Pancreas (tissue), 10 donors: Measurements from ENCODE around the gene RABGGTA. TPM values are rescaled to one million over a fixed set of nuclear protein-coding genes. Genes with fewer than 3 reads are reported as not detected.

Experiments
- ATAC-seq, 4 donors: fragments of 200-7000 bp; cut with Tn5 transposase; one replicate each; pipeline versions ENCODE4 v1.8.0 to v1.9.1; 2020; ENCODE audit warnings: mild to moderate bottlenecking in 4 of 4, moderate library complexity in 4 of 4
- DNase-seq, 6 donors: peaks; one replicate each; pipeline ENCODE4 v3.0.0-alpha.2; 2020
- FAIRE-seq: peaks from 2 replicates; lab custom pipeline; 2012; peaks lifted over from hg19 to GRCh38; lab: Jason Lieb, UNC
- H3K27ac ChIP-seq, 4 donors: fragments of 200-600 bp; sonication (generic); 1 replicate in 3 of 4; 2 replicates in 1 of 4; pipeline versions ENCODE4 v1.5.0 to v1.8.0; 2020
- H3K27me3 ChIP-seq, 4 donors: fragments of 200-600 bp; one replicate each; pipeline ENCODE4 v1.8.0; 2021
- H3K36me3 ChIP-seq, 3 donors: fragments of 200-600 bp; sonication (generic) in 1 of 3; one replicate each; pipeline versions ENCODE4 v1.5.0 to v1.8.0; 2020 to 2021
- H3K4me1 ChIP-seq, 3 donors: fragments of 200-600 bp; one replicate each; pipeline ENCODE4 v1.8.0; 2021
- H3K4me3 ChIP-seq, 4 donors: fragments of 200-600 bp; sonication (generic) in 2 of 4; one replicate each; pipeline versions ENCODE4 v1.5.0 to v1.8.0; 2020 to 2021
- H3K9me3 ChIP-seq, 4 donors: fragments of 200-600 bp; one replicate each; pipeline ENCODE4 v1.8.0; 2021
- WGBS, 2 donors: extraction: QIAGEN DNeasy Blood & Tissue Kit; methylation state at CpG; one replicate each; pipeline ENCODE4 v1.1.7; 2013; 5-methylcytosine and 5-hydroxymethylcytosine counted together
- intact Hi-C, 3 donors: fragments of 100-400 bp; cut with DNase I; formaldehyde crosslinking; loops; one replicate each; pipeline versions ENCODE4 v1.11.1 to v1.14.2; 2022
- polyA plus RNA-seq, 2 donors: library from polyadenylated mRNA; stranded (reverse); fragments of 200-250 nt; gene quantifications; one replicate each; pipeline ENCODE4 v1.2.3, GENCODE V29; 2013
- total RNA-seq, 6 donors: library from RNA; stranded (reverse); fragmentation: NEBNext Ultra II Directional in 4 of 6; extraction: Animal tissue kit (Norgen Biotek cat#: 25700) in 4 of 6; gene quantifications; one replicate each; pipeline versions ENCODE4 v1.2.1 to v1.2.4, GENCODE V29; 2021 to 2023
- TF ChIP-seq, protein P1 (sequence below), 4 donors: fragments of 200-600 bp; sonication (generic) in 3 of 4; IDR thresholded peaks; one replicate each; pipeline versions ENCODE4 v1.5.0 to v1.8.0; 2021; ENCODE audit warnings: antibody characterized with exemption in 4 of 4
- donor health status: healthy with polysubstance abuse.
- donor health status: DM: no; HTN: no; CAD: no; lungs with moderate emphysema.
- donor health status: DM: no; HTN: no; CAD: no.
- donor health status: control.
- donor health status: control.
- donor health status: Bipolar disorder and iron deficiency.
- donor health status: DM: yes; HTN: yes; CAD: no.
- donor health status: DM: no; HTN: no; CAD: no.
- donor health status: DM: no; HTN: no; CAD: no.
- donor health status: DM: yes; HTN: yes; CAD: no.

The RABGGTA gene
- total and polyA plus RNA-seq, 8 donors: 15.4 to 51.5 (median 19.9) TPM

DNA sequence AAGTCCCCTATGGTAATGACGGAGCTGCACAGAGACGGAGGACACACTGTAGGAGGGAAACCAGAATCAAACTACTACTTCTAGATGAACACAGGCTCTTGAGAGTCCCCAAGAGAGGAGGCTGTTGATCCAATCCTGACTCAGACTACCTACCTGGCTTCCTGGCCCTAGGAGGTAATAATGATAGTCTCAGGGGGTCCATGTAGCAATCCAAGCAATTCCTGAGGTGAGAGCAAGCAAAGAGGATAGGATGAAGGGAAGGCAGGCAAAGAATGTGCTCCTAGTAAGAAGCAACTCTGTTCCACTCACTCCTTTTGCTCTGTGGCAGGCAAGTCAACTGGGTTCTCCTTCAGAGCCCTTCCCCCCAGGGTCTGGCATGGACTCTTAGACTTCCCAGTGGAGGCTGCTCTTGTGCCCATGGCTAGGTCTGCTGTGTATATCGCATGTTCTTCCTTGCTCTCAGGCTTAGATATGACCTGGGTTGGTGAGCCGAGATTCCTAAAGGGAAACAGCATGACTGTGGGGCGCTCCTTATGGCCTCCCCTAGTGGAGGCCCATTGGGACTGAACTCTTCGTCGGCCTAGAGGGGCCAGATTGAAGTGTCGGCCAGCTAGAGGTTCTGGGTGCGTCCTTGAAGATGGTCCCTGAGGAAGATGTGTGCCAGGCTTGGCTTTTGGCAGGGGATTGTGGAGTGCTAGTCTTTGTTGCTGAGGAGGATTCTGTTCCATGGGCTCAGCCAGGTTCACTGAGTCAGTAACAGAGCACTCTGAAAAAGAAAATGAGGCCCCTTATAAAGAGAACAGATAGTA, 31.1 kb downstream of the RABGGTA start:
- DNase-seq (no peak), FAIRE-seq (no peak), ATAC-seq (no peak)
- H3K27me3 ChIP-seq: no peaks in the 10 kb centered on the region
- 81 to 84% methylated on average over 9 of the region's 9 CpGs for WGBS, 2 donors
- peaks cover 5 to 39% (median 27%) of the 10 kb centered on the region in 3 donors for H3K36me3 ChIP-seq
- no peaks in the 10 kb centered on the region for H3K9me3 ChIP-seq
- H3K4me3 ChIP-seq: peak overlapping the region in 1 of 4 donors; percentile 10
- intact Hi-C loops: no loop called here
- TF ChIP-seq, protein P1, sequence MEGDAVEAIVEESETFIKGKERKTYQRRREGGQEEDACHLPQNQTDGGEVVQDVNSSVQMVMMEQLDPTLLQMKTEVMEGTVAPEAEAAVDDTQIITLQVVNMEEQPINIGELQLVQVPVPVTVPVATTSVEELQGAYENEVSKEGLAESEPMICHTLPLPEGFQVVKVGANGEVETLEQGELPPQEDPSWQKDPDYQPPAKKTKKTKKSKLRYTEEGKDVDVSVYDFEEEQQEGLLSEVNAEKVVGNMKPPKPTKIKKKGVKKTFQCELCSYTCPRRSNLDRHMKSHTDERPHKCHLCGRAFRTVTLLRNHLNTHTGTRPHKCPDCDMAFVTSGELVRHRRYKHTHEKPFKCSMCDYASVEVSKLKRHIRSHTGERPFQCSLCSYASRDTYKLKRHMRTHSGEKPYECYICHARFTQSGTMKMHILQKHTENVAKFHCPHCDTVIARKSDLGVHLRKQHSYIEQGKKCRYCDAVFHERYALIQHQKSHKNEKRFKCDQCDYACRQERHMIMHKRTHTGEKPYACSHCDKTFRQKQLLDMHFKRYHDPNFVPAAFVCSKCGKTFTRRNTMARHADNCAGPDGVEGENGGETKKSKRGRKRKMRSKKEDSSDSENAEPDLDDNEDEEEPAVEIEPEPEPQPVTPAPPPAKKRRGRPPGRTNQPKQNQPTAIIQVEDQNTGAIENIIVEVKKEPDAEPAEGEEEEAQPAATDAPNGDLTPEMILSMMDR (IDR thresholded peaks at IDR 0.05): no peak
- H3K4me1 ChIP-seq: peaks cover 14 to 27% (median 23%) of the 10 kb centered on the region in 3 donors
- no peak overlapping the region for H3K27ac ChIP-seq

DNA sequence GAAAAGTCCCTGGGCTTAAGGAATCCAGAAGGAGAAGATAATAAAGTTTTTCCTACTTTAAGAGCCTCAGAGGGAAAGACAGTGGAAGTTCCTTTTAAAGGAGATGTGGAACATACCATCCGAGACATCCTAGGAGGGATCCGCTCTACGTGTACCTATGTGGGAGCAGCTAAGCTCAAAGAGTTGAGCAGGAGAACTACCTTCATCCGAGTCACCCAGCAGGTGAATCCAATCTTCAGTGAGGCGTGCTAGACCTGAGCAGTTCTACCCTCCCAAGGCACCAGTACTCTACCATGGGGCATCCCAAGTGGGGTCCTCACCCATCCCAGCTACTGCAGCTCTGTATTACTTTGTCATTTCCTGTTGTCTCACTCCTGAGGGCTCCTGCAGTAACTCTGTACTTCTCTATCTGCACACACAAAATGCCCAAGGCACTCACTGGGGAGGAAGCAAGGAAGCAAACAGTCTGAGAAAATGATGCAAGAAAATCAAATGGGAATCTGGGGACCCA, 32.8 kb downstream of the RABGGTA start:
- no peak for FAIRE-seq
- H3K4me3 ChIP-seq: no peak overlapping the region
- TF ChIP-seq, protein P1 (IDR thresholded peaks at IDR 0.05): no peak
- WGBS, 2 donors: 85 to 89% methylated on average over 5 of the region's 5 CpGs
- no peak overlapping the region for H3K27ac ChIP-seq
- H3K4me1 ChIP-seq: peaks cover 21 to 31% (median 30%) of the 10 kb centered on the region in 3 donors
- no peaks in the 10 kb centered on the region for H3K9me3 ChIP-seq
- H3K27me3 ChIP-seq: no peaks in the 10 kb centered on the region
- no peak for ATAC-seq
- intact Hi-C loops: no loop called here
- H3K36me3 ChIP-seq: peaks cover 5 to 39% (median 27%) of the 10 kb centered on the region in 3 donors
- no peak for DNase-seq

DNA sequence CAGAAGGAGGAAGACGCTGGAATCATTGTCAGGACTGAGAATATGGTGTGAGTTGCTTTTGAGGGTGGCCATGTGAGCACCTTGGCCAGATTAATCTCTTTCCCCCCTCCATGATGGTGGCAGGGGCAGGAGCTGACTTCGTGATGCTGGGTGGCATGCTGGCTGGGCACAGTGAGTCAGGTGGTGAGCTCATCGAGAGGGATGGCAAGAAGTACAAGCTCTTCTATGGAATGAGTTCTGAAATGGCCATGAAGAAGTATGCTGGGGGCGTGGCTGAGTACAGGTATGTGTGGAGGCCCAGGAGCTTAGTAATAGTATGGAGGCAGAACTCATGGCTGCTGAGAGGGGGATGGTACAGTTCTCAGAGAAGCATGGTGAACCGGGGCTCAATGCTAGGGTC, 33.3 kb downstream of the RABGGTA start:
- H3K4me1 ChIP-seq: peaks cover 22 to 36% (median 35%) of the 10 kb centered on the region in 3 donors
- H3K27me3 ChIP-seq: no peaks in the 10 kb centered on the region
- DNase-seq (no peak), ATAC-seq (no peak), FAIRE-seq (no peak)
- intact Hi-C loops: no loop called here
- H3K4me3 ChIP-seq: no peak overlapping the region
- H3K36me3 ChIP-seq: peaks cover 5 to 39% (median 27%) of the 10 kb centered on the region in 3 donors
- 77 to 83% methylated on average over 5 of the region's 5 CpGs for WGBS, 2 donors
- TF ChIP-seq, protein P1 (IDR thresholded peaks at IDR 0.05): no peak
- H3K27ac ChIP-seq: no peak overlapping the region
- H3K9me3 ChIP-seq: no peaks in the 10 kb centered on the region

DNA sequence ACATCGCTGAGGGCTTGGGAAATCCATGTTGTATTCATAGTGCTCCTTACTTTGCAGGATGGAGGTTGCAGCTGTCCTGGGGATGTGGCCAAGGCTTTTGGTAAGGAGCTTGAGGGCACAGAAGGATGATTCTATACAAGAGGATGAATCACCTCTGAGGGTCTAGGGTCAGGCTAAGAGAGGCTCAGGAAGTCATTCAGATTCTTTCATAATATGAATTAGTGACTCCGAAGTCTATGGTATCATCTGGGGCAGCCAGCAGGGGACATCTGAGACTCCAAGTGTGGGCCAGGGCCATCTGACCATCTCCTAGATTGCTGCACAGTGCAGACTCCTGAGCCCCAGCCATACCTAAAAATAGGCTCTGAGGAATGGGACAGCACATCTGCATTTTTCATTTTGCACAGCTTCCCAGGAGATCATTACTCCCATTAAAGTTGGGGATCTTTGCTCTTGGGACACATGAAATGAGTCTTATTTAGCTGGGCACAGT, 33.9 kb downstream of the RABGGTA start:
- intact Hi-C loops: no loop called here
- H3K27ac ChIP-seq: no peak overlapping the region
- FAIRE-seq: no peak
- no peak for ATAC-seq
- H3K4me1 ChIP-seq: peaks cover 22 to 36% (median 36%) of the 10 kb centered on the region in 3 donors
- H3K4me3 ChIP-seq: no peak overlapping the region
- 94 to 97% methylated on average over 2 of the region's 2 CpGs for WGBS, 2 donors
- DNase-seq: no peak
- no peaks in the 10 kb centered on the region for H3K9me3 ChIP-seq
- peaks cover 5 to 39% (median 27%) of the 10 kb centered on the region in 3 donors for H3K36me3 ChIP-seq
- no peaks in the 10 kb centered on the region for H3K27me3 ChIP-seq
- TF ChIP-seq, protein P1 (IDR thresholded peaks at IDR 0.05): no peak
